ENCODE measurements around the gene ENTPD8. TPM values are rescaled to one million over a fixed set of nuclear protein-coding genes. Genes with fewer than 3 reads are reported as not detected.

ENTPD8 gene
- total RNA-seq, 1 experiment from 2014 or later: 5.4 TPM

GRCh38 chr9:137409515-137409914 is 31.6 kb downstream of the ENTPD8 start:
- Histone ChIP-seq H3K9me2 (ENCODE audit: insufficient read depth) (no peaks in the 10 kb centered on the region), H4K20me1 (ENCODE audit: insufficient read depth) (no peaks in the 10 kb centered on the region), H3F3A (ENCODE audit: insufficient read depth, low read depth) (peaks cover 19% of the 10 kb centered on the region; the same call in 1 of the 2 replicates), H3K4me1 (replicated peaks; ENCODE audit: insufficient read depth) (peaks cover 26% of the 10 kb centered on the region), H3K27me3 (ENCODE audit: insufficient read depth, low read depth) (no peaks in the 10 kb centered on the region), H2AFZ (no peak overlapping the region), H3K27ac (no peak overlapping the region), H3K4me2 (no peak overlapping the region), H3K36me3 (ENCODE audit: low read depth) (no peaks in the 10 kb centered on the region), H3K79me2 (ENCODE audit: low read depth) (0 out of 2 replicates have a peak, but pooled peaks cover 5% of the 10 kb centered on the region), H3K9me3 (ENCODE audit: insufficient read depth, low read depth) (no peaks in the 10 kb centered on the region), H3K4me3 (no peak overlapping the region)
- no TSS peak for BruUV-seq (replicated peaks)
- TF ChIP-seq, protein P1, sequence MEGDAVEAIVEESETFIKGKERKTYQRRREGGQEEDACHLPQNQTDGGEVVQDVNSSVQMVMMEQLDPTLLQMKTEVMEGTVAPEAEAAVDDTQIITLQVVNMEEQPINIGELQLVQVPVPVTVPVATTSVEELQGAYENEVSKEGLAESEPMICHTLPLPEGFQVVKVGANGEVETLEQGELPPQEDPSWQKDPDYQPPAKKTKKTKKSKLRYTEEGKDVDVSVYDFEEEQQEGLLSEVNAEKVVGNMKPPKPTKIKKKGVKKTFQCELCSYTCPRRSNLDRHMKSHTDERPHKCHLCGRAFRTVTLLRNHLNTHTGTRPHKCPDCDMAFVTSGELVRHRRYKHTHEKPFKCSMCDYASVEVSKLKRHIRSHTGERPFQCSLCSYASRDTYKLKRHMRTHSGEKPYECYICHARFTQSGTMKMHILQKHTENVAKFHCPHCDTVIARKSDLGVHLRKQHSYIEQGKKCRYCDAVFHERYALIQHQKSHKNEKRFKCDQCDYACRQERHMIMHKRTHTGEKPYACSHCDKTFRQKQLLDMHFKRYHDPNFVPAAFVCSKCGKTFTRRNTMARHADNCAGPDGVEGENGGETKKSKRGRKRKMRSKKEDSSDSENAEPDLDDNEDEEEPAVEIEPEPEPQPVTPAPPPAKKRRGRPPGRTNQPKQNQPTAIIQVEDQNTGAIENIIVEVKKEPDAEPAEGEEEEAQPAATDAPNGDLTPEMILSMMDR (conservative IDR thresholded peaks at IDR 0.05): no peak
- intact Hi-C loops (cut with micrococcal nuclease; ENCODE audit: unreplicated experiment): no loop called here
- CTCF ChIA-PET: interaction anchor here (0.6 kb wide), 2 partner anchors 13 to 149 kb away, joined by 3 read pairs; partner anchors contain the start of gene EXD3
- DNase-seq: no peak
- POLR2A ChIA-PET (ENCODE audit: unreplicated experiment): no interaction called here

DNA sequence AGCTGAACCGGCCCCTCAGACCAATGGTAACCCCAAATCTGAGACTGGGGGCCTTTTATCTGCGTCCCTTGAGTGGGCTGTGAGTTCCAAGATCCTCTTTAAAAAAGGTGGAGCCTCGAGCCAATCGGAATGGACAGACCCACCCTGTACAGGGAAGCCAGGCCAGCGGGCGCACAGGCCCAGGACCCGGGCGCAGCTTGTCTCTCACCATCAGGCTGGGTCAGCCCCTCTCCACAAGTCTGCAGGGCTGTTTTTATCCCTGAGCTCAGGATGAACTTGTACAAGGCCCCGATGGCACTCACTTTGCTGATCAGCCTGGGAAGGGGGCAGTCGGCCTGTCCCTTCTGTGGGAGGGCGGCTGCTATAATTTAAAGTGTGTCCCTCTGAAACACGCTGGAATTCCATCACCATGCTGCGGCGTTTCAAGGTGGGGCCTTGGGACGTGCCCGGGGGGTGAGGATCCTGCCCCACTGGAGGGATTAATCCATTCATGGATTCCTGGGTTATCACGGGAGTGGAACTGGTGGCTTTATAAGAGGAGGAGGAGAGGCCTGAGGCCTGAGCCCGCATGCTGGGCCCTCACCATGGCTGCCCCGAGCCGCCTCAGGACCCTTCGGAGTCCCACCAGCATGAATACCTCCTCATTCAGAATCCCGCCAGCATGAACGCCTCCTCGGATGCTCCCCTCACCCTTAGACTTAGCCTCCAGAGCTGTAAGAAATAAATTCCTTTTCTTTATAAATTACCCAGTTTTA is 32.3 kb downstream of the ENTPD8 start:
- Histone ChIP-seq H3K27me3 (ENCODE audit: insufficient read depth, low read depth) (no peaks in the 10 kb centered on the region), H3K36me3 (ENCODE audit: low read depth) (no peaks in the 10 kb centered on the region), H3K9me2 (ENCODE audit: insufficient read depth) (no peaks in the 10 kb centered on the region), H3F3A (ENCODE audit: insufficient read depth, low read depth) (peaks cover 15% of the 10 kb centered on the region; the same call in 1 of the 2 replicates), H3K9me3 (ENCODE audit: insufficient read depth, low read depth) (no peaks in the 10 kb centered on the region), H3K4me2 (no peak overlapping the region), H4K20me1 (ENCODE audit: insufficient read depth) (no peaks in the 10 kb centered on the region), H3K27ac (no peak overlapping the region), H3K4me3 (no peak overlapping the region), H3K4me1 (replicated peaks; ENCODE audit: insufficient read depth) (peaks cover 26% of the 10 kb centered on the region), H2AFZ (no peak overlapping the region), H3K79me2 (ENCODE audit: low read depth) (0 out of 2 replicates have a peak, but pooled peaks cover 5% of the 10 kb centered on the region)
- POLR2A ChIA-PET (ENCODE audit: unreplicated experiment): interaction anchor here (0.6 kb wide), 1 partner anchor 11 kb away, joined by 7 read pairs; no protein-coding TSS in a partner anchor
- no peak for TF ChIP-seq EZH2 (IDR thresholded peaks at IDR 0.05; ENCODE audit: low read depth)
- TF ChIP-seq, protein P1 (conservative IDR thresholded peaks at IDR 0.05): no peak
- CTCF ChIA-PET: no interaction called here
- DNase-seq: no peak
- no TSS peak for BruUV-seq (replicated peaks)
- intact Hi-C loops (cut with micrococcal nuclease; ENCODE audit: unreplicated experiment): no loop called here

GRCh38 chr9:137407590-137408300 is 33.4 kb downstream of the ENTPD8 start:
- intact Hi-C loops (cut with micrococcal nuclease; ENCODE audit: unreplicated experiment): no loop called here
- POLR2A ChIA-PET (ENCODE audit: unreplicated experiment): no interaction called here
- CTCF ChIA-PET: no interaction called here

More at GRCh38 chr9:137407590-137408300, 33.4 kb downstream of the ENTPD8 start:
- H3K4me1 ChIP-seq (replicated peaks; ENCODE audit: insufficient read depth): peaks cover 26% of the 10 kb centered on the region
- no peaks in the 10 kb centered on the region for H3K9me2 ChIP-seq (ENCODE audit: insufficient read depth)
- no peaks in the 10 kb centered on the region for H3K27me3 ChIP-seq (ENCODE audit: insufficient read depth, low read depth)
- no peak overlapping the region for H2AFZ ChIP-seq
- H3K36me3 ChIP-seq (ENCODE audit: low read depth): no peaks in the 10 kb centered on the region
- peaks cover 8% of the 10 kb centered on the region; the same call in 1 of the 2 replicates for H3F3A ChIP-seq (ENCODE audit: insufficient read depth, low read depth)
- H4K20me1 ChIP-seq (ENCODE audit: insufficient read depth): no peaks in the 10 kb centered on the region
- 0 out of 2 replicates have a peak, but pooled peaks cover 5% of the 10 kb centered on the region for H3K79me2 ChIP-seq (ENCODE audit: low read depth)
- no TSS peak for BruUV-seq (replicated peaks)
- no peak for DNase-seq
- TF ChIP-seq, protein P1 (conservative IDR thresholded peaks at IDR 0.05): no peak
- no peak for TF ChIP-seq EZH2 (IDR thresholded peaks at IDR 0.05; ENCODE audit: low read depth)
- no peak overlapping the region for H3K4me2 ChIP-seq
- no peak overlapping the region for H3K4me3 ChIP-seq
- no peak overlapping the region for H3K27ac ChIP-seq
- H3K9me3 ChIP-seq (ENCODE audit: insufficient read depth, low read depth): no peaks in the 10 kb centered on the region

Data from PC-9 (cell line).